ENCODE measurements around the gene PRKCZ. TPM values are rescaled to one million over a fixed set of nuclear protein-coding genes. Genes with fewer than 3 reads are reported as not detected.
"Not testable (repeated sequence)": the region's sequence is repeated elsewhere in the genome, so short reads cannot be mapped to it uniquely, and the experiment has no call there.

PRKCZ gene
- total RNA-seq, 1 experiment from 2014 or later, result 1.6 TPM

GRCh38 chr1:2084306-2084705 is 34.1 kb downstream of the PRKCZ start:
- no peak for DNase-seq (ENCODE audit: low spot score)

GRCh38 chr1:2085080-2085479 is 34.9 kb downstream of the PRKCZ start:
- DNase-seq (ENCODE audit: low spot score), result no peak

GRCh38 chr1:2086446-2087078 is 36.4 kb downstream of the PRKCZ start:
- DNase-seq (ENCODE audit: low spot score), result no peak

GRCh38 chr1:2087766-2088165 is 37.6 kb downstream of the PRKCZ start:
- no peak for DNase-seq (ENCODE audit: low spot score)

- DNase-seq (ENCODE audit: low spot score), result peak; percentile 85
These were observed 38.2 kb downstream of the PRKCZ start for GRCh38 chr1:2088458-2088857.

- DNase-seq (ENCODE audit: low spot score), result no peak
These were observed 38.8 kb downstream of the PRKCZ start for GRCh38 chr1:2089051-2089450.

- no peak for DNase-seq (ENCODE audit: low spot score)
These were observed 40.1 kb downstream of the PRKCZ start for GRCh38 chr1:2090216-2090890.

- no peak for DNase-seq (ENCODE audit: low spot score)
These were observed 41.7 kb downstream of the PRKCZ start for GRCh38 chr1:2091611-2092604.

GRCh38 chr1:2093055-2093454 is 42.8 kb downstream of the PRKCZ start:
- DNase-seq (ENCODE audit: low spot score), result no peak

GRCh38 chr1:2093636-2094035 is 43.4 kb downstream of the PRKCZ start:
- DNase-seq (ENCODE audit: low spot score), result no peak

- not testable (repeated sequence) for DNase-seq (ENCODE audit: low spot score)
These were observed 44.3 kb downstream of the PRKCZ start for GRCh38 chr1:2094269-2095158.

GRCh38 chr1:2095394-2095793 is 45.2 kb downstream of the PRKCZ start:
- no peak for DNase-seq (ENCODE audit: low spot score)

- no peak for DNase-seq (ENCODE audit: low spot score)
These were observed 45.9 kb downstream of the PRKCZ start for GRCh38 chr1:2095981-2096736.

GRCh38 chr1:2097386-2098300 is 47.4 kb downstream of the PRKCZ start:
- no peak for DNase-seq (ENCODE audit: low spot score)

GRCh38 chr1:2098301-2098698 is 48.1 kb downstream of the PRKCZ start:
- DNase-seq (ENCODE audit: low spot score), result no peak

GRCh38 chr1:2098839-2099785 is 48.9 kb downstream of the PRKCZ start:
- no peak for DNase-seq (ENCODE audit: low spot score)

GRCh38 chr1:2099886-2100779 is 49.9 kb downstream of the PRKCZ start:
- no peak for DNase-seq (ENCODE audit: low spot score)

- DNase-seq (ENCODE audit: low spot score), result no peak
These were observed 50.5 kb downstream of the PRKCZ start for GRCh38 chr1:2100780-2101108.
